HFFc6 (cell line): Measurements from ENCODE around the gene SLC6A3. TPM values are rescaled to one million over a fixed set of nuclear protein-coding genes. Genes with fewer than 3 reads are reported as not detected.

Experiments
- DNase-seq: peaks from one replicate; pipeline ENCODE4 v3.0.0-alpha.2; 2018
- H3K27ac Mint-ChIP-seq: 2 replicates; pipeline ENCODE4 v1.8.0; 2020; ENCODE audit warnings: mild to moderate bottlenecking, mixed read lengths
- H3K27me3 Mint-ChIP-seq: 2 replicates; pipeline ENCODE4 v1.8.0; 2021; ENCODE audit warnings: mild to moderate bottlenecking, moderate library complexity, mixed read lengths; ENCODE audit not compliant: insufficient read depth
- H3K36me3 Mint-ChIP-seq: 2 replicates; pipeline ENCODE4 v1.8.0; 2021; ENCODE audit warnings: low read depth, mixed read lengths
- H3K4me1 Mint-ChIP-seq: 2 replicates; pipeline ENCODE4 v1.8.0; 2020; ENCODE audit warnings: low read depth, mixed read lengths
- H3K4me3 Mint-ChIP-seq: 2 replicates; pipeline ENCODE4 v1.8.0; 2020; ENCODE audit warnings: mild to moderate bottlenecking, moderate library complexity, mixed read lengths
- H3K9me3 Mint-ChIP-seq: 2 replicates; pipeline ENCODE4 v1.8.0; 2020; ENCODE audit warnings: mild to moderate bottlenecking, mixed read lengths
- CTCF ChIP-seq: fragments of 200-600 bp; sonication (generic); IDR thresholded peaks from 2 replicates; pipeline ENCODE4 v1.5.0; 2021; ENCODE audit warnings: antibody characterized with exemption, mild to moderate bottlenecking
- long read RNA-seq: library from polyadenylated mRNA; unstranded; transcript quantifications from one replicate; pipeline ENCODE4 v2.0.0, GENCODE V29; 2019
- total RNA-seq, 6 experiments: library from RNA; stranded (reverse); fragmentation: NEBNext Ultra II Directional; extraction: Animal tissue kit (Norgen Biotek cat#: 25700); gene quantifications; 2 replicates in 1 of 6; 3 replicates in 5 of 6; pipeline ENCODE4 v1.2.3, GENCODE V29; 2021

SLC6A3 gene
- total RNA-seq, result not detected
- long read RNA-seq, result 0 reads

- H3K27me3 Mint-ChIP-seq, result peaks cover 37% of the 10 kb centered on the region
- no peaks in the 10 kb centered on the region for H3K4me1 Mint-ChIP-seq
- DNase-seq, result no peak
- H3K27ac Mint-ChIP-seq, result no peak within 1 kb of the TSS
- TF ChIP-seq CTCF, result no peak
- H3K36me3 Mint-ChIP-seq, result peaks cover under 1% of the 10 kb centered on the region
- H3K4me3 Mint-ChIP-seq, result no peak within 1 kb of the TSS
- peaks cover 7% of the 10 kb centered on the region for H3K9me3 Mint-ChIP-seq
Measured at GRCh38 chr5:1445313-1445688, at the start of gene SLC6A3. SLC6A3 (minus strand) TSS chr5:1445440; CDS start chr5:1443197, 2,243 bp downstream.

- TF ChIP-seq CTCF, result no peak
- no peak for DNase-seq
- Mint-ChIP-seq H3K4me3 (no peak overlapping the region), H3K27me3 (peaks cover 1% of the 10 kb centered on the region; the same call in 1 of the 2 replicates), H3K27ac (no peak overlapping the region), H3K36me3 (peaks cover 20% of the 10 kb centered on the region), H3K4me1 (peaks cover 14% of the 10 kb centered on the region), H3K9me3 (no peaks in the 10 kb centered on the region)
Measured at GRCh38 chr5:1493941-1494340, 48.7 kb upstream of the SLC6A3 start.

- H3K9me3 Mint-ChIP-seq, result no peaks in the 10 kb centered on the region
- H3K36me3 Mint-ChIP-seq, result peaks cover 16% of the 10 kb centered on the region
- DNase-seq, result no peak
- peaks cover 20% of the 10 kb centered on the region for H3K4me1 Mint-ChIP-seq
- H3K27me3 Mint-ChIP-seq, result peaks cover 1% of the 10 kb centered on the region; the same call in 1 of the 2 replicates
- no peak overlapping the region for H3K27ac Mint-ChIP-seq
- H3K4me3 Mint-ChIP-seq, result no peak overlapping the region
- TF ChIP-seq CTCF, result no peak
Measured at GRCh38 chr5:1493413-1493812, 48.2 kb upstream of the SLC6A3 start.

- peaks cover 22% of the 10 kb centered on the region for H3K4me1 Mint-ChIP-seq
- no peak overlapping the region for H3K27ac Mint-ChIP-seq
- H3K27me3 Mint-ChIP-seq, result peaks cover 1% of the 10 kb centered on the region; the same call in 1 of the 2 replicates
- TF ChIP-seq CTCF, result no peak
- no peaks in the 10 kb centered on the region for H3K9me3 Mint-ChIP-seq
- peaks cover 16% of the 10 kb centered on the region for H3K36me3 Mint-ChIP-seq
- no peak for DNase-seq
- H3K4me3 Mint-ChIP-seq, result no peak overlapping the region
Measured at GRCh38 chr5:1492757-1493156, 47.5 kb upstream of the SLC6A3 start.

- no peak for TF ChIP-seq CTCF
- Mint-ChIP-seq H3K27ac (peak overlapping the region; percentile 61), H3K4me1 (peaks cover 22% of the 10 kb centered on the region), H3K36me3 (peaks cover 16% of the 10 kb centered on the region), H3K27me3 (peaks cover 1% of the 10 kb centered on the region; the same call in 1 of the 2 replicates), H3K9me3 (no peaks in the 10 kb centered on the region), H3K4me3 (no peak overlapping the region)
- no peak for DNase-seq
Measured at GRCh38 chr5:1490376-1490775, 45.1 kb upstream of the SLC6A3 start.

- Mint-ChIP-seq H3K27me3 (peaks cover 1% of the 10 kb centered on the region; the same call in 1 of the 2 replicates), H3K27ac (peak overlapping the region; percentile 88), H3K4me1 (peaks cover 22% of the 10 kb centered on the region), H3K36me3 (peaks cover 16% of the 10 kb centered on the region), H3K9me3 (no peaks in the 10 kb centered on the region), H3K4me3 (peak overlapping the region; percentile 57)
- no peak for TF ChIP-seq CTCF
- DNase-seq, result no peak
Measured at GRCh38 chr5:1489754-1490153, 44.5 kb upstream of the SLC6A3 start.
